Activated CD8-positive, alpha-beta memory T cell treated with anti-CD3 and anti-CD28 coated beads, Interleukin-2, amount 50 U/mL, for 1 hour (primary cell): ENCODE results near the gene FABP1.

Experiments
- DNase-seq: peaks from one replicate; pipeline ENCODE4 v3.0.0-alpha.2; 2020; ENCODE audit errors: extremely low read depth

FABP1 gene

DNA sequence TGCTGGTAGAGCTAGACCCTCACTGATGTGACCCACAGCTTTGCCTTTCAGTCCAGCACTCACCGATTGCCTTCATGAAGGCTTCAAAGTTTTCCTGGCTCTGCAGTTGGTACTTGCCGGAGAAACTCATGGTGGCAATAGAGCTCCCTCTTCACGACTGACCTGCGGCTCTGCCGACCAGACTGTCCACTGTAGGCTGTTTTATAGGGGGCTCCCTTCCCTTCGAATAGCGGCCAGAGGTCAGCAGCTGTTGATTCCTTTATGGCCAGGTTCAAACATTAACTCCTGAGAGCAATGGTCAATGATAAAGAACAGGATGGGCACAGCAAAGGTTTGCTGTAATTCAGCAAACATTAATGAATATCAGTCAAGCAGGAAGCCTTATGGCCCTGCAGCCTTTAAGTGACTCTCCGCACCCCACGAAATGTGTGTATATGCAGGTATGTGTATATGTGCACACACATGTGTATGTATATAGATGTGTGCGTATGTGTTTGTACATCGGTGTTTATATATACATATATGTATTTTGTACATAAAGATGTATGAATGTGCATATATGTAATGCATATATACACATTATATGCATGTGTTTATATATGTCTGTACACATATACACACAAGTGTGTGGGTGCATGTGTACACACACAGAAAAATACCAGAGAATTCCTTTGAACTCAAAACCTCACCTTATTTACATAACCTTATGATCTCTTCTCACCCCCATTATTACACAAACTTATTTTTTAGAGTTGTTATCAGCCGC is at the start of gene FABP1:
FABP1 (minus strand) TSS at position 175 of the 766 bp plus-strand sequence; CDS start at position 130, 45 bp downstream.
- DNase-seq, result no peak

DNA sequence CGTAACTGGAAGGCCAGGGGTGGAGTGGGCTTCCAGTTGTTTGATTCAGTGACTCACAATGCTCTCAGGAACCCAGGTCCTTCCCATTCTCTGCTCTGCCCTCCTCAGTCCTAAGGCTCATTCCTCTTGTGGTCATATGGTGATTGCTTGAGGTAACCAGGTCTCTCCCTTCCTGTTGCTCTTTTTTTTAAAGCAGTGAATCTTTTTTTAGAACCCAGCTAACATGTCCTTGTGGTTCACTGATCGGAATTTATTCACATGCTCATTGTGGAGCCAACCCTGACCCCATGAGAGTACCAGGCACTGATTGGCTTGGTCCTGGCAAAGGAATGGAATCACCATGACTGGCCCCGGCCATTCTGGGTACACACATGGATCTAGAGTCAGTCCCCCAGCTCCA is 49.7 kb upstream of the FABP1 start:
- no peak for DNase-seq

DNA sequence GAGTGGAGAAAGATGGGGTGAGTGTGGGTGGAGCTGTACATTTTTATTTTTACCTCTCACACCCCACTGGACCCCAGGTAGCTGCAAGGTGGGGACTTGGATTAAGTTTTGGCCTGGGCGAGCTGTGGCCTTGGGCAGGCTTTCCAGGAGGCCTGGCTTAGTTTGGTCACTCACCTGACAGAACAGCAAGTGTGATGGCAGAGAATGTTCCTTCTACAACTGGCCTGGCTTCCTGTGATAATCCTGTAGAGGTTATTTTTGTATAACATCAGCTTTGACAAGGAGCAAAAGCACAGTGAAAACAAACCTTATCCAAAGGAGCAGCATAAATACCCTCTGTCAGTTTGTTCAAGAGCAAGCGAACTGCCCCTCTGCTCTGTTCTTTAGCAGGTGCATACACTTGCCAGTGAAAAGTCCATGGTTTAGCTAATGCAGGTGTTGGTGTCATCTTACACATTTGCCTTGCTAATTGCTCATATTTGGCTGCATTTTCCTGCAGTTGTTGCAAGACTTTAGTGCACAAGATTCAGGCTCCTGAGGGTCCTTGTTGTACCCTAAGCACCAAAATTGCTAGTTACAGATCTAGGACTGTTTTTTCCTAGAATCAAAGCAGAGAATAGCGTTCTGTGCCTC is 48.6 kb upstream of the FABP1 start:
- no peak for DNase-seq

DNA sequence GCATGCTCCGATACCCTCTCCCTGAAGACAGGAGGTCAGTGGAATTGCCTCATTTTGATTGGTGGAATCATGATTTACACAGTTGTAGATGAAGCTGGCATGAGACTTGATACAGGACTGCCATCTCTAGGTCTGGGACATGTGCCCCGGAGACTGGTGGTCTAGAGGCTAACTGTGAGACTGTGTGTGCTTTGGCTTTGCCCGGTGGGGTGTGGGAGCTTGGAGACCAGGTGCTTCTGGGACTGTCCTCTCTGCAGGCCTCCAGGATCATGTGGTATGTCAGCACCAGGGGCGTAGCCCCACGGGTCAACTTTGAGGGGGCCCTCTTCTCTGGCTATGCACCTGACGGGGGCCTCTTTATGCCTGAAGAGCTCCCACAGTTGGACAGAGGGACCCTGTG is 45.0 kb upstream of the FABP1 start:
- DNase-seq, result no peak

DNA sequence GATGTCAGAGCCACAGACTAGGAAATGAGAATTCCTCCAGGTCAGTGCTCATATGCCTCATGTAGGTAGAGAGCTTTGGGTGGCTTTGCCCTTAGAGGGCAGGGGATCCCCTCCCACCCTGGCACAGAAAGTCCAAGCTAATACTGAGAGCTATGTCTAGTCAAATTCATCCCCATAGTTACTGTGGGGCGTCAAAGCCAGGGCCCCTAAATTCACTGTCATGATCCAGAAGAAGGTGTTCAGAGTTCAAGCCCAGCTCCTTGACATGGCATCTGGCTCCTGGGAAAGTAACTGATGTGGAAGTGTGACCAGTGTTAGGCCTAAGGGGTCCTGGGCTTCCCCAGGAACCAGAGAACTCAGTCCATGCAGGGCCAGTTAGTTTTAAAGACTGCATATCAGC is 44.1 kb upstream of the FABP1 start:
- no peak for DNase-seq

DNA sequence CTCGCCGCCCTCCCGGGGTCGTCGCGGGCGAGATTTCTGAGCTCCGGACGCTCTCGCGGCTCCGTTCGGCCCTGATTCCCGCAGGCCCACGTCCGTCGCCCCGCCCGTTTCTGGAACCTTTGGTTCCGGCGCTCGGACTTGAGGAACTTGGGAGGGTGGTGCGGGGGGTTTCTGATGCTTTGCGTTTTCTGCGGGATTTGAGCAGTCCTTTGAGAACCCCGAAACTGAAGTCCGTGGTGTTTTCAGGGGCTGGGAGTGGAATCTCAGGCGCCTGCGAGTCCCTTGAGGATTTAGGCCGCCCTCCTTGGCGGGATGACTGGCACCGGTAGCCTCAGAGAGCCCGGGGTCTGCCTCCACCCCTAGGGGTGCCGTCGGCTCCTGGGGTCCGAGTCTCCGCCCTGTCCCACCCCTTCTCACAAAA is 42.6 kb upstream of the FABP1 start:
- no peak for DNase-seq

DNA sequence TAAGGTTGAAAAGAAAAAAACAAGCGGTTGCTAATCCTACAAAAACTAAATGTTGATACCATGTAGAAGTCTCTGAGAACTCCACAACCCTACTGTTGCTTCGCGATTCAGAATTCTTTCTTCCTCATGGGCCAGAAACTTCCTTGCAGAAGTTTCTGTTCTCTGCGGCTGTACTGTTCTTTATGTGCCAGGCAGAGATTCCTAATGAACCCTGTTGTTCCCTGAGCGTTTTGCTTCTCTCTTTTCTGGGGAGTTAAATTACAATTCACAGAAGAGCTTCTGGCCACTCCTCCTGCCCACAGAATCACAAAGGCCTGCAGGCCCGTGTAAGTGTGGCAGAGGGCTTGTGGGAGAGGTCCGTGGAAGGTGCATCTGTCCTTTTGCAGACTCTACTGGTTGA is 40.5 kb upstream of the FABP1 start:
- DNase-seq, result no peak

DNA sequence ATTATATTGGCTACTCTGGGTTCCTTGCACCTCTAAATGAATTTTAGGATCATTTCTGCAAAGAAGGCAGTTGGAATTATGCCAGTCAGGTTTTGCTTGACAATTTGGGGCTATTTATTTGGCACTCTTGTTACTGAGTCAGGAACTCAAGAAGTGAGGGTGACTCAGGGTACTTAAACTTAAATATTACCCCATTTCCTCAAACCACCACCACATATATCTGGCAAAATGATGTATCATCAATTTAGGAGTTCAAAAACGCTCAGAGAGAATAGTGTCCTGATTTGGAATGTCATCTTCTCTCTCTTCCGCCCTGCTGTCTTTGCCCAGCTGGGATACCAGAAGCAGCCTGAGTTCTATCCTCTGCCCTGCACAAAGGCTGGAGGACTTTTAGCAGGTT is 39.9 kb upstream of the FABP1 start:
- no peak for DNase-seq

DNA sequence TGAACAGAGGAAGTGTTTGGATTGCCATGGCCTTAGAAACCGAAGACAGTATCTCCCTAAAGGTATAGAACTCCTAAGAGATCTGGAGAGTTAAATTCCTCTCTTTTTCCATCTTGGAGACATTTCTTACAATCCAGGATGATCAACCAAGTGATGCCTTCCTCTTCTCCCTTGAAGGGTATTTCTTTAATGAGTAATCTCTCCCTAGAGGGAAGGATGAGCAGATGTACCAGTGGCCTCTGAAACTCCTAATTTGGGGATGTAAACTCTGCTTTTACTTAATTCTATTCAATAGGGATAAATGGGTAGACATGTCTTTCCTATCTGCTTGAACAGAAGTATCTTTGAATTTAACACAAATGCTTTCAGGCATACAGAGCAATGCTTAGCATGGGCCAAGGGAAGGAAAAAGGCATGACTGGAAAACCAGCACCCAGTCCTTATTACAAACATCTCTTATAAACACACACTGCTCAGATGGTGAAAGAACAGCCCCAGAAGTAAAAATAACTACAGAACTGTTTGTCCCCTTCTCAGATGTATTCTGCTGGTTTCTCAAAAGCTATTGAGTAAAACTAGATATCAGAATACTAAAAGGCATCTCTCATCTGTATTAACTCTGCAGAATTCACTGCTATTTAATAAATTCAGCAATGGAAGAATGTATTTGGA is 37.6 kb upstream of the FABP1 start:
- DNase-seq, result no peak

DNA sequence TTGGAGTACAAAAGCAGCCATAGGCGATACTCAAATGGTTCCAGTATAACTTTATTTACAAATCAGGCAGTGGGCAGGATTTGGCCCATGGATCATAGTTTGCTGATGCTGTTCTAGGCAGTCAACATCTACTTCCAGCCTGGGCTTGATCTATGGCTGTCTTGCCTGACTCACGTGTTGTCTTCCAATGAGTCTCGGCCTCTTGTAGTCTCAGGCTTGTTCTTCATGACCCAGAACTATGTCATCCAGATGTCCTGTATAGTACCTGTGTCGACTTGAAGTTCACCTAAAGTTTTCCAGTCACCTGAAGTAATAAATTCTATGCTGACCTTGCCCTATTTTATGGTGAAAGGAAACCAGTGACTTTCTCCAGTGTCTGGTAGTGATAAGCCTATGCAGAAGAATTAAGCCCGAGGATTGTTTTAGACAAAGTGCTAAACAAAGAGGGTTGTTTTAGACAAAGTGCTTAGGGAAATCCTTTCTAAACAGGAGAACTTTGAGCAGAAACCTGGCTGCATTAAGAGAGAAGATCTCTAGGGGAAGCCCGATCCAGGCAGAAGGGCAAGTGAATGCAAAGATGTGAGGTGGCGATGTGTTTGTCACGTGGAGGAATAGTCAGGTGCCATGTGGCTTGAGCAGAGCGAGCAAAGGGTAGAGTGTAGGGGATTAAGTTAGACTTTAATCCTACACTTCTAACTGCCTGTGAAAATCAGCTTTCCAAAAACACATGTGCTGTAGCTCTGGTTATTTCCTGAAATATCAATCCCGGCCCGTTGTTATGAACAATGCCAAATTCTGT is 33.8 kb upstream of the FABP1 start:
- DNase-seq, result no peak

DNA sequence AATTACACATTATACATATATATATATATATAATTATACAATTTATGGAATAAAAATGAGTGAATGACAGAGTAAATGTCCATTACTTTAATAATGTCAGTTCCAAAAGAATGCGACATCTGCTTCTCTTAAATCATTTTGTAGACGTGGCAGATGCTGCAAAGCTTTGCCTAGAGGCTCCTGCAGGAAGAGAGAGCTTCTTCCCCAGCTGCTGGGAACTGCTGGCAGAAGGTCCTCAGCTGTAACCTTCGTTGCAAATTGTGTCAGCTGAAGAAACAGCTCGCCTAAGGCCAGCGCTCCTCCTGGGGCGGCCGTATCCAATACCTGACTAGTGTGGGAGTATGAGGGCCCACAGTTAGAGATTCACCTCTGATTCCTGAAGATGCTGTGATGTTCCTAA is 32.7 kb upstream of the FABP1 start:
- no peak for DNase-seq

DNA sequence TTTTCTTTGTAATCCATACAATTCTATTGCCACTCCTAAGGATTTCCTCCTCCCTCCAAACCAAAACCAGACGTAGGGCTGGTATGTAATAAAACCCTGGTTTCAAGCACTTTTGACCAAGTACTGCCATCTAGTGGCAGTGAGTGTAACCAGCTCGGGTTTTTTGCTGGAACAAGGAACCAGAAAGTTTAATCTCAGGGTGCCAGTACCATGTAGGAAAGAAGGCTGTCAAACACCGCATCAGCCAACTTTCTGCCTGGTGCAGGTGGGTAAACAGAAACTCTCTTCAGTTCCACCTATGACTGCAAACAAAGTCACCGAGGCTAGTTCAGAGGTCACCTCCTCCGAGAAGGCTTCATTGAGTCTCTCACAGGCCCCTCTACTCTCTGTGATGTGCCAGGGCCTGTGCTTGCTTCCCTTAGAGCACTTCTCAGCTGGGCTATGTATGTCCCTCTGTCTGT is 32.1 kb upstream of the FABP1 start:
- DNase-seq, result no peak

DNA sequence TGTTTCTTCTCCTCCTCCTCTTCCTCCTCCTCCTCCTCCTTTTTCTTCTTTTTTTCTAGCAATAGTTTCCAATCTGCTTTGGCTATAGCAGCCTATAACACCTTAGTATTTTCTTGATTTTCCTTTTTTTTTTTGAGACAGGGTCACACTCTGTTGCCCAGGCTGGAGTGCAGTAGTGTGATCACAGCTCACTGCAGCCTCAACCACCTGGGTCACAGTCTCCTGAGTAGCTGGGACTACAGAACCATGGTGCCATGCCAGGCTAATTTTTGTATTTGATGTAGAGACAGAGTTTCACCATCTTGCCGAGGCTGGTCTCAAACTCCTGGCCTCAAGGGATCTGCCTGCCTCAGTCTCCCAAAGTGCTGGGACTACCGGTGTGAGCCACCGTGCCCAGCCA is 31.6 kb upstream of the FABP1 start:
- no peak for DNase-seq

DNA sequence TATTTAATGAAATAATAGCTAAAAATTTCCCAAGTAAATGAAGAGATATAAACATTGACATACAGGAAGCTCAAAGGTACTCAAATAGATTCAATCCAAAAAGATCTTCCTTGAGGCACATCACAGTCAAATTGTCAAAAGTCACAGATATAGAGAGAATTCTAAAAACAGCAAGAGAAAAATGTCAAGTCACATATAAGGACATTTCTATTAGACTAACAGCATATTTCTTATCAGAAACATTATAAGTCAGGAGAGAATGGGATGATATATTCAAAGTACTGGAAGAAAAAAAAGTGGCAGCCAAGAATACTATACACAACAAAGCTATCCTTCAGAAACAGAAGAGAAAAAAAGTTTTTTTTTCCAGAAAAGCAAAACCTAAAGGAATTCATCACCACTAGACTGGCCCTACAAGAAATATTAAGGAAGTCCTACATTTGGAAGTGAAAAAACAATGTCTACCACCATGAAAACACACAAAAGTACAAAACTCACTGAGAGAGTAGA is 21.1 kb upstream of the FABP1 start:
- DNase-seq, result no peak

DNA sequence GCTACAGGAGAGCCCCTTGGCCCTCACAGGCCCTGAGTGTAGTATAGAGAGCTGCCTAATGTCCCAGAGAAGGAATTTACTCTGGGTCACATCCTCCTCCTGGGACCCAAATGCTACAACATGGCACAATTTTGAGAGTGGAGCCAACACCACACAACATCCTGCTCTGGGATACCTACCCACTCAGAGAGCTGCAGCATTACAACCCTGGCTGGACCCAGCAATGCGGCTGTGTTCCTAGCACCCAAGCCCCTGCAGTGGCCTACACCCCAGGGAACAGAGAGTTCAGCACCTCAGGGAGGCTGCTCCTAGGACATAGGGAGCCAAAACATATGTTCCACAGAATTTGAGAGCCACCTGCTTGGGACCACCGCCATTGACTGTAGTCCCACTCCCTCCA is 19.3 kb upstream of the FABP1 start:
- no peak for DNase-seq

DNA sequence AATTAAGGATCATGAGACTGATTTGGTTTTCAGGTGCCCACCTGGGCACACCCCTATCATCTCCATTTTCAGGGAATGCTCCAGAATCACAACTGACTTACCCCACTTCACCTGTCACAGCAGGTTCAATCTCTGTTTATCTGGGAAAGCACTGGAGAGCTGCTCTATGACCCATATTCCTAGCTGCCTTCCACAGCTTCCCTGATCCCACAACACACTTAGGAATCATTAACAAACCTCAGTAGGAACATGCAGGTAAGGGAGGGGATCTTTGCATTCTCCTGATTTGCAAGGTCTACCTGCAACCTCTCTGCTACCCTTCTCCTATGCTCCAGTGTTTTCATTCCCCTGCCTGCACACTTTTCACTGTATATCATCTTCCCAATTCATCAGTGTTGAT is 18.7 kb upstream of the FABP1 start:
- no peak for DNase-seq

DNA sequence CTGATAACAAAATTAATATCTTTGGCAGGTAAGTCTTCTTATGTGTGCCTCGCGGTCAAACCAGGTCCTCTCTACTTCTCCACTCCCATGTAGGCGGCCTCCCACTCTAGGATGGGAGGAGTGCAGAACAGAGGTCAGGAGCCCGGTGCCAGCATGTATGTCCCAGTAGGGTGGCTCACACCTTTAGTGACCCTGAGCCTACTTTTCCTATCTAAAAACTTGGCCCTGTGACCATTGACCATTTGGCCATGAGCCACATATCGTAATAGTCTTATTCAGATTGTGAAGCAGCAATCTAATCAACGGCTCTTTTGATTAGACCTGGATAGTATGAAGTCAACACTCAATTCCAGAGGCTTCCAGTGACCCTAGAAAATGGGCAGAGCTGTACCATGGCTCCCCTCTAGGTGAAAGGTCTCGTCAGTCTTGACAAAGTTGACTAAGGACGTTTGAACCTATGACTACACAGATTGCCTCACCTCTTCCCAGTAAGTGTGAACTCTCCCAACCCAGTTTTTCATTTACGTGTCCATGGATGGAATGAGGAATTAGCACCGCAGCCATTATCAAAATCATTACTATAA is 17.1 kb upstream of the FABP1 start:
- no peak for DNase-seq

DNA sequence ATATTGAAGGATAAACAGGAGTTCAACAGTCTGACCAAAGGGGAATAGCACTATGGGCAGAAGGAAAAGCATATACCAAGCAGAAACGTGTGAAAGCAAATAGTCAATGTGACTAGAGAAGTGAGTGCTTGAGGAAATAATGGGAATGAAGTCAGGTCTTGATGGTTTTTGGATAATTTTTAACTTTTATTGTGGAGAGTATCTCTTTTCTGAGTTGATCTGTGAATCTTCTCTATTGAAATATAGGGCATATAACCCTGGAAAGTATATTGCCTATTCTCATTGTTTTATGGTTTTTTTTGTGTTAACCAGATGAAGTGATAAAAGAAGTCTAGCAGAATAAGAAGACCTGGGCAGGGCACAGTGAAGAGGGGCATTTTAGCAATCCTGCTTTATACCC is 16.4 kb upstream of the FABP1 start:
- no peak for DNase-seq

DNA sequence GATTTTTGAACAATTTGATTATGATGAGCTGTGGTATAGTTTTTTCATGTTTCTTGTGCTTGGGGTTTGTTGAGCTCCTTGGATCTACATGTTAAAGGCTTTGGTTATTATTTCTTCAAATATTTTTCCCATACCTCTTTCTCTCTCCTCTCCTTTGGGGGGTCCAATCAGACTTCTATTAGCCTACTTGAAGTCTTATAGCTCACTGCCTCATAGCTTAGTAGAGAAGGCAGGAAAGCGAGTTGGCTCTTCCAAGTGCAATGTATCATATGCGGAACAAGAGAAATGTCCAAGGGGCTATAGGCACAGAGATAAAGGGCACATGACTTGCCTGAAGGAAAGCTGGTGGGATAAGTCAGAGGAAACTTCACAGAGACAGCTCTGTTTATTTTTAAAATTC is 14.1 kb upstream of the FABP1 start:
- DNase-seq, result no peak

DNA sequence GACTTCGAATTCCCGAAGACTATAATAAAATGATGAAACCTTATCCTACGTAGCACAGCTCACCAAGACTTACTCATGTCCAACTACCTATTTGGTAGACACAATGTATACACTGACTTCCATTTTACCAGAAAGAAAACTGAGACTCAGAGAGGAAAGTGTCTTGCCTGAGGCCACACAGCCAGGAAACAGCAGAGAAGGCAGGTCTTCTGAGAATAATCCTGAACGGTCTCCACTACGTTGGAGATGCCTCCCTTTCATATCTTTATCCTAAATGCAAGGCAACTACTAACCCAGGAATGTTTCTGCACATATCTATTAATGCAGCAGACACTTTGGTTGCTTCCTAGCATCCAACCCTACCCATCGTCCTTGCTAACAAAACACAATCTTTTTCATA is 11.9 kb upstream of the FABP1 start:
- DNase-seq, result no peak

DNA sequence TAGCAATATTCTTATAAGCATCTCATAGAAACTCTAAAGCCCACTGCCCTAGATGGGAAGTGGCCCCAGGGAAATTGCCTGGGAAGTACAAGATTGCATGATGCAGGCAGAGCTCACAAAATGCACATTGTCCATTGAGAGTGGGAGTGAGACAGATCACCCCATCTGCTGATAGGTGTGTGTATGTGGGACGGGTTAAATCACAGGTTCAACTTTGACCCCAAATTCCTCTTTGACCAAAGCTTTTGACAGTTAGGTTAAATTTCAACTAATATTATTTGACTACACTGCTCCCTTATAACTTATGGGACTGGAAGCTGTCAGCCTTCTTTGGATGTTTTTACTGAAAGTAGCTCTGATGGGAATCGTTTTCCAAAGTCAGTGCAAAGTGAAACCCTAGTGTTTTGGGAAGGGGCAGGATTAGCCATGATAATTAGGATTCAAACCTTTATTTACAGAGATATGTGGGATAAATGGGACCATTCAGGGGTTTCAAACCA is 11.4 kb upstream of the FABP1 start:
- DNase-seq, result no peak
